Right atrium auricular region (tissue), 2 donors: ENCODE data around the gene NECAP2. TPM values are rescaled to one million over a fixed set of nuclear protein-coding genes. Genes with fewer than 3 reads are reported as not detected.
"Not testable (repeated sequence)": the region's sequence is repeated elsewhere in the genome, so short reads cannot be mapped to it uniquely, and the experiment has no call there.

Experiments used
- DNase-seq: peaks from one replicate; pipeline ENCODE4 v3.0.0-alpha.2; 2019; ENCODE audit warnings: low spot score
- H3K27ac ChIP-seq, 2 donors: fragments of 200-600 bp; sonication (generic); 1 replicate in 1 of 2; 2 replicates in 1 of 2; pipeline ENCODE4 v1.5.1; 2016 to 2019
- H3K27me3 ChIP-seq, 2 donors: fragments of 200-600 bp; sonication (generic); one replicate each; pipeline versions ENCODE4 v1.5.1 to v1.6.0; 2017 to 2019
- H3K36me3 ChIP-seq: fragments of 200-600 bp; sonication (generic); one replicate; pipeline ENCODE4 v1.5.1; 2016
- H3K4me1 ChIP-seq, 2 donors: fragments of 200-600 bp; sonication (generic); one replicate each; pipeline versions ENCODE4 v1.5.1 to v1.6.0; 2017 to 2019
- H3K4me3 ChIP-seq, 2 donors: fragments of 200-600 bp; sonication (generic); 1 replicate in 1 of 2; 2 replicates in 1 of 2; pipeline ENCODE4 v1.5.1; 2017 to 2019; ENCODE audit warnings: mild to moderate bottlenecking in 1 of 2, moderate library complexity in 1 of 2
- H3K9me3 ChIP-seq, 2 donors: fragments of 200-600 bp; sonication (generic); one replicate each; pipeline ENCODE4 v1.5.1; 2019
- total RNA-seq, 2 donors: library from RNA; depleted of rRNA; stranded (reverse); fragments of >200 nt; gene quantifications; one replicate each; pipeline ENCODE4 v1.1.0, GENCODE V29; 2016
- TF ChIP-seq, protein P1 (sequence below), 2 donors: fragments of 200-600 bp; sonication (generic); IDR thresholded peaks; one replicate each; pipeline ENCODE4 v1.5.1; 2019; ENCODE audit warnings: antibody characterized with exemption in 2 of 2

NECAP2 gene
- total RNA-seq, 2 donors from 2014 or later = 16.2 to 29.9 TPM

GRCh38 chr1:16462773-16463330 lies 22.3 kb downstream of the NECAP2 start:
- no peaks in the 10 kb centered on the region for H3K9me3 ChIP-seq
- TF ChIP-seq, protein P1, sequence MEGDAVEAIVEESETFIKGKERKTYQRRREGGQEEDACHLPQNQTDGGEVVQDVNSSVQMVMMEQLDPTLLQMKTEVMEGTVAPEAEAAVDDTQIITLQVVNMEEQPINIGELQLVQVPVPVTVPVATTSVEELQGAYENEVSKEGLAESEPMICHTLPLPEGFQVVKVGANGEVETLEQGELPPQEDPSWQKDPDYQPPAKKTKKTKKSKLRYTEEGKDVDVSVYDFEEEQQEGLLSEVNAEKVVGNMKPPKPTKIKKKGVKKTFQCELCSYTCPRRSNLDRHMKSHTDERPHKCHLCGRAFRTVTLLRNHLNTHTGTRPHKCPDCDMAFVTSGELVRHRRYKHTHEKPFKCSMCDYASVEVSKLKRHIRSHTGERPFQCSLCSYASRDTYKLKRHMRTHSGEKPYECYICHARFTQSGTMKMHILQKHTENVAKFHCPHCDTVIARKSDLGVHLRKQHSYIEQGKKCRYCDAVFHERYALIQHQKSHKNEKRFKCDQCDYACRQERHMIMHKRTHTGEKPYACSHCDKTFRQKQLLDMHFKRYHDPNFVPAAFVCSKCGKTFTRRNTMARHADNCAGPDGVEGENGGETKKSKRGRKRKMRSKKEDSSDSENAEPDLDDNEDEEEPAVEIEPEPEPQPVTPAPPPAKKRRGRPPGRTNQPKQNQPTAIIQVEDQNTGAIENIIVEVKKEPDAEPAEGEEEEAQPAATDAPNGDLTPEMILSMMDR (IDR thresholded peaks at IDR 0.05) = no peak
- no peak overlapping the region for H3K4me3 ChIP-seq
- no peak for DNase-seq
- peaks cover 24% of the 10 kb centered on the region for H3K36me3 ChIP-seq
- no peak overlapping the region for H3K27ac ChIP-seq
- no peaks in the 10 kb centered on the region for H3K4me1 ChIP-seq
- no peaks in the 10 kb centered on the region for H3K27me3 ChIP-seq

GRCh38 chr1:16464917-16465625 lies 24.5 kb downstream of the NECAP2 start:
- Histone ChIP-seq H3K27ac (no peak overlapping the region), H3K4me1 (no peaks in the 10 kb centered on the region), H3K9me3 (no peaks in the 10 kb centered on the region), H3K27me3 (no peaks in the 10 kb centered on the region), H3K36me3 (peaks cover 11% of the 10 kb centered on the region), H3K4me3 (no peak overlapping the region)
- no peak for DNase-seq
- TF ChIP-seq, protein P1 (IDR thresholded peaks at IDR 0.05) = no peak

- Histone ChIP-seq H3K4me1 (no peaks in the 10 kb centered on the region), H3K9me3 (no peaks in the 10 kb centered on the region), H3K36me3 (peaks cover 10% of the 10 kb centered on the region), H3K4me3 (no peak overlapping the region), H3K27ac (no peak overlapping the region), H3K27me3 (no peaks in the 10 kb centered on the region)
- no peak for DNase-seq
- TF ChIP-seq, protein P1 (IDR thresholded peaks at IDR 0.05) = no peak
Observed at GRCh38 chr1:16468558-16468957, 28.0 kb downstream of the NECAP2 start.

GRCh38 chr1:16474166-16474800 lies 33.8 kb downstream of the NECAP2 start:
- Histone ChIP-seq H3K27me3 (no peaks in the 10 kb centered on the region), H3K4me1 (no peaks in the 10 kb centered on the region), H3K9me3 (no peaks in the 10 kb centered on the region), H3K36me3 (peaks cover 47% of the 10 kb centered on the region), H3K4me3 (no peak overlapping the region), H3K27ac (no peak overlapping the region)
- TF ChIP-seq, protein P1 (IDR thresholded peaks at IDR 0.05) = no peak
- DNase-seq = no peak

DNA sequence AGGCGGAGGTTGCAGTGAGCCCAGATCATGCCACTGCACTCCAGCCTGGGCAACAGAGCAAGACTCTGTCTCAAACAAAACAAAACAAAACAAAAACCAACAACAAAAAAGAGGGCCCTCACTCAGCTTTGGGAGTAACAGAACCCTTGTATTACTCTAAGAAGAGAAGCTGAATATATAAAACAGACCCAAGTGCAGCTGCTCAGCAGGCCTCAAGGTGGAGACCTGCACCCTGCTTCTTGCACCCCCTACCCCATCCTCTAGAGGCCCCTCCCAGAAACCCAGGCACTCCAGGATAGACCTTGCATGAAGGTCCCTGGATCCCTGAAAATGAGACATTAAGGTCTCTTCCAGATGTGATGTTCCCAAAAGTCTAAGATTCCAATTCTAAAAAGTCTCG lies 34.4 kb downstream of the NECAP2 start:
- peaks cover 47% of the 10 kb centered on the region for H3K36me3 ChIP-seq
- H3K4me1 ChIP-seq, H3K9me3 ChIP-seq, H3K27ac ChIP-seq, DNase-seq, H3K27me3 ChIP-seq, H3K4me3 ChIP-seq: not testable (repeated sequence)

- not testable (repeated sequence) for H3K4me1 ChIP-seq, DNase-seq, H3K4me3 ChIP-seq, H3K9me3 ChIP-seq, H3K27me3 ChIP-seq, H3K27ac ChIP-seq
- peaks cover 47% of the 10 kb centered on the region for H3K36me3 ChIP-seq
Observed at GRCh38 chr1:16475771-16476770, 35.5 kb downstream of the NECAP2 start.
